ENCODE results near the gene RAB31.

GRCh38 chr18:9689253-9689652 is 18.8 kb upstream of the RAB31 start:
- TF ChIP-seq CTCF (IDR thresholded peaks at IDR 0.05) (no peak), POLR2A (IDR thresholded peaks at IDR 0.05; ENCODE audit: low read depth) (no peak), POLR2AphosphoS5 (IDR thresholded peaks at IDR 0.05) (no peak)

All from esophagus muscularis mucosa (tissue), 3 donors.